Esophagus muscularis mucosa (tissue), 4 donors: ENCODE data around the gene SLC49A3. TPM values are rescaled to one million over a fixed set of nuclear protein-coding genes. Genes with fewer than 3 reads are reported as not detected.

Source experiments
- DNase-seq: peaks from one replicate; pipeline ENCODE4 v3.0.0-alpha.2; 2017; ENCODE audit errors: extremely low spot score
- H3K27ac ChIP-seq, 4 donors: fragments of 200-600 bp; sonication (generic); replicated peaks in 1 of 4; 1 replicate in 3 of 4; 2 replicates in 1 of 4; pipeline ENCODE4 v1.5.1; 2016 to 2019; ENCODE audit warnings: mild to moderate bottlenecking in 1 of 4
- H3K27me3 ChIP-seq, 4 donors: fragments of 200-600 bp; sonication (generic); one replicate each; pipeline versions ENCODE4 v1.5.1 to v1.6.0; 2016 to 2019
- H3K36me3 ChIP-seq, 4 donors: fragments of 200-600 bp; sonication (generic); one replicate each; pipeline ENCODE4 v1.5.1; 2016 to 2019
- H3K4me1 ChIP-seq, 4 donors: fragments of 200-600 bp; sonication (generic); one replicate each; pipeline ENCODE4 v1.5.1; 2016 to 2019
- H3K4me3 ChIP-seq, 4 donors: fragments of 200-600 bp; sonication (generic); 1 replicate in 2 of 4; 2 replicates in 2 of 4; pipeline ENCODE4 v1.5.1; 2016 to 2019; ENCODE audit warnings: mild to moderate bottlenecking in 4 of 4, moderate library complexity in 1 of 4
- H3K9me3 ChIP-seq, 4 donors: fragments of 200-600 bp; sonication (generic); 1 replicate in 3 of 4; 2 replicates in 1 of 4; pipeline ENCODE4 v1.5.1; 2016 to 2019
- EP300 ChIP-seq: sonication (generic); formaldehyde crosslinking; IDR thresholded peaks from one replicate; pipeline ENCODE4 v1.6.1; 2017; ENCODE audit warnings: antibody characterized with exemption
- POLR2A ChIP-seq: fragments of 450-650 bp; IDR thresholded peaks from one replicate; pipeline ENCODE4 v1.6.1; 2017; ENCODE audit warnings: antibody characterized with exemption, moderate library complexity, mild to moderate bottlenecking, low read depth
- POLR2AphosphoS5 ChIP-seq, 2 donors: sonication (generic); formaldehyde crosslinking; IDR thresholded peaks; one replicate each; pipeline ENCODE4 v1.6.1; 2017; ENCODE audit warnings: antibody characterized with exemption in 2 of 2
- WGBS: methylation state at CpG from one replicate; pipeline ENCODE4 v1.1.5; 2018; 5-methylcytosine and 5-hydroxymethylcytosine counted together
- intact Hi-C: fragments of 100-400 bp; cut with DNase I; formaldehyde crosslinking; loops from one replicate; pipeline ENCODE4 v1.15.1; 2023
- total RNA-seq, 4 donors: library from RNA; depleted of rRNA; stranded (reverse); fragments of >200 nt; gene quantifications; one replicate each; pipeline versions ENCODE4 v1.1.0 to v1.2.1, GENCODE V29; 2016
- TF ChIP-seq, protein P1 (sequence below), 3 experiments: fragments of 200-600 bp in 2 of 3; fragments of 450-650 bp in 1 of 3; sonication (generic) in 2 of 3; IDR thresholded peaks; one replicate each; pipeline ENCODE4 v1.5.1; 2017 to 2019; ENCODE audit warnings: antibody characterized with exemption in 3 of 3, mild to moderate bottlenecking in 2 of 3, moderate library complexity in 1 of 3

The SLC49A3 gene
- total RNA-seq, 4 donors from 2014 or later: 5.5 to 9.4 (median 7.6) TPM

DNA sequence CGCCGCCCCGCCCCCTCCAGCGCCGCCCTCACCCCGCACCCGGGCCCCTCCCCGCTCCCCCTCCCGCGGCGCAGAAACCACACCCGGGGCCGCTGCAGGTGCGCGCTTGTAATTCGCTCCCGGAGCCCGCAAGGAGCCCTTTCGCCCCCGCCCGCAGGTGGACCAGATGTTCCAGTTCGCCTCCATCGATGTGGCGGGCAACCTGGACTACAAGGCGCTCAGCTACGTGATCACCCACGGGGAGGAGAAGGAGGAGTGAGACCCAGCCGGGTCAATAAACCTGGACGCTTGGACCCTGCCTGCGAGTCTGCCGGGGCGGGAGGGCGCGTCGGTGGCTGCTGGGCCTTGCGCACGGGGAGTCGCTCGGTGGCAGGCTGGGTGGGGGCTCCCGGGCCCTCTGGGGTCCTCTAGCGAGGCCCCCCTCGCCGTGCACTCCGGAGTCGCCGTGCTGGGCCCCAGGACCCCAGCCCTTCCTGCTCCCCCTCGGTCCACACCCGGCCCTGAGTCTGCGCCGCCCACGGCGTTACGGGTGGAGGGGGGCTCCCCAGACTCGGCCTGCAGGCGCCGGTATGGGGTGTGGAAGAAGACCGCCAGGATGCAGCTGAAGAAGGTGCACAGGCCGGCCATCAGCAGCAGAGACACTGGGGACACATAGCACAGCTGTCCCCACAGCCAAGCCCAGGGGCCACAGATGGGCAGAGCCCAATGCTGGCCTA is 7.1 kb downstream of the SLC49A3 start:
- Histone ChIP-seq H3K4me3 (peak overlapping the region in 3 of 4 donors; percentile 2 to 76 (median 19)), H3K9me3 (no peaks in the 10 kb centered on the region), H3K27me3 (peaks cover 0 to 42% (median 0%) of the 10 kb centered on the region in 4 donors), H3K27ac (no peak overlapping the region), H3K4me1 (peaks cover 26 to 38% (median 31%) of the 10 kb centered on the region in 4 donors), H3K36me3 (peaks cover 0 to 11% (median 5%) of the 10 kb centered on the region in 4 donors)
- no peak for DNase-seq
- TF ChIP-seq POLR2AphosphoS5 (IDR thresholded peaks at IDR 0.05): no peak
- TF ChIP-seq, protein P1, sequence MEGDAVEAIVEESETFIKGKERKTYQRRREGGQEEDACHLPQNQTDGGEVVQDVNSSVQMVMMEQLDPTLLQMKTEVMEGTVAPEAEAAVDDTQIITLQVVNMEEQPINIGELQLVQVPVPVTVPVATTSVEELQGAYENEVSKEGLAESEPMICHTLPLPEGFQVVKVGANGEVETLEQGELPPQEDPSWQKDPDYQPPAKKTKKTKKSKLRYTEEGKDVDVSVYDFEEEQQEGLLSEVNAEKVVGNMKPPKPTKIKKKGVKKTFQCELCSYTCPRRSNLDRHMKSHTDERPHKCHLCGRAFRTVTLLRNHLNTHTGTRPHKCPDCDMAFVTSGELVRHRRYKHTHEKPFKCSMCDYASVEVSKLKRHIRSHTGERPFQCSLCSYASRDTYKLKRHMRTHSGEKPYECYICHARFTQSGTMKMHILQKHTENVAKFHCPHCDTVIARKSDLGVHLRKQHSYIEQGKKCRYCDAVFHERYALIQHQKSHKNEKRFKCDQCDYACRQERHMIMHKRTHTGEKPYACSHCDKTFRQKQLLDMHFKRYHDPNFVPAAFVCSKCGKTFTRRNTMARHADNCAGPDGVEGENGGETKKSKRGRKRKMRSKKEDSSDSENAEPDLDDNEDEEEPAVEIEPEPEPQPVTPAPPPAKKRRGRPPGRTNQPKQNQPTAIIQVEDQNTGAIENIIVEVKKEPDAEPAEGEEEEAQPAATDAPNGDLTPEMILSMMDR (IDR thresholded peaks at IDR 0.05): no peak
- no peak for TF ChIP-seq EP300
- no peak for TF ChIP-seq POLR2A
- 55% methylated on average over 16 of the region's 58 CpGs for WGBS
- intact Hi-C loops: no loop called here

DNA sequence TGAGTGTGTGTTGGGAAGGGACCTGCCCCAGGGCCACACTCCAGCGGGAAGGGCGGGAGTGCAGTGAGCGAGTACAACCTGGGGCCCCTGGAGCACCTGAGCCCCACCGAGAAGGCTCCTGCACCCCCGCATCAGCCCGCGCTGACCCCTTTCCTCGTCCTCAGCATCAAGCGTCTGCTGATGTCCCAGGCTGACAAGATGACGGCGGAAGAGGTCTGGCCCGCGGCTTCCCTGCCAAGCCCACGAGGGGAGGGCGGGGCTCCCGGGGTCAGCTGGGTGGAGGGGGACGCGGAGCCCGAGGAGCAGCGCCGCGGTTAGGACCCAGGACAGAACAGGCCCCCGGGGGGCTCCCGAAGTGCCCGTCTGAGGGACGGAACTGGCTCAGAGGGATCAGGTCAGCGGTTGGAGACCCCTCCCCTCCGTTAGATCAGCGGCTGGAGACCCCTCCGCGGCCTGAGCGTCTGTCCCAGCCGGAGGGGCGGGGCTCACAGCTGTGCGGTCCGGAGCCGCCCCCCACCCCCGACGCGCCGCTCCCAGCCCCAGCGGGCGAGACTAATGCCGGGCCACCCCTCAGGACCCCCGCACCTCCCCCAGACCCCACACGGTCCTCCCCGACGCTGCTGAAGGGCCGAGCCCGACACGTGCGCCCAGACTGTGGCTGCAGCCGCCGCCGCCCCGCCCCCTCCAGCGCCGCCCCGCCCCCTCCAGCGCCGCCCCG is 7.9 kb downstream of the SLC49A3 start:
- Histone ChIP-seq H3K4me1 (peaks cover 22 to 37% (median 27%) of the 10 kb centered on the region in 4 donors), H3K4me3 (peak overlapping the region; percentile 54 to 76 (median 55)), H3K27me3 (peaks cover 0 to 42% (median 0%) of the 10 kb centered on the region in 4 donors), H3K27ac (peak overlapping the region in 2 of 4 donors; percentile 27 to 61), H3K36me3 (peaks cover 0 to 6% (median 5%) of the 10 kb centered on the region in 4 donors), H3K9me3 (no peaks in the 10 kb centered on the region)
- WGBS: 4% methylated on average over 18 of the region's 62 CpGs
- intact Hi-C loops: no loop called here
- peak; percentile 7 to 16 for TF ChIP-seq POLR2AphosphoS5 (IDR thresholded peaks at IDR 0.05)
- TF ChIP-seq, protein P1 (IDR thresholded peaks at IDR 0.05): no peak
- DNase-seq: no peak

DNA sequence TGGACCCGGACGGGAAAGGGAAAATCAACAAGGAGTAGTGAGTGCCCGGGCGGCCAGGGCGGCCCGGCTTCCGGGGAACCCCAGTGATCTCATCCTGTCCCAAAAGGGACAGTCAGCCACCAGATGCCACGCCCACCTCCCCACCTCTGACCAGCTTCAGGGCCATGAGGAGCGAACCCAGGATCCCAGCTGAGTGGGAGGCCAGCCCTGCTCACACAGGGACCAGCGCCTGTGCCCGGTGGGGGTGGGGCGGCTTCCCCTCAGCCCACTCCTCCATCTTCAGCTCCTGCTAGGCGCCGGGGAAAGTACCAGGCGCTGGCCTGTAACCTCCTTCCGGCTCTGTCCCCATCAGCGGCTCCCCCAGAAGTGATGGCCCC is 8.4 kb downstream of the SLC49A3 start:
- intact Hi-C loops: no loop called here
- no peak for DNase-seq

DNA sequence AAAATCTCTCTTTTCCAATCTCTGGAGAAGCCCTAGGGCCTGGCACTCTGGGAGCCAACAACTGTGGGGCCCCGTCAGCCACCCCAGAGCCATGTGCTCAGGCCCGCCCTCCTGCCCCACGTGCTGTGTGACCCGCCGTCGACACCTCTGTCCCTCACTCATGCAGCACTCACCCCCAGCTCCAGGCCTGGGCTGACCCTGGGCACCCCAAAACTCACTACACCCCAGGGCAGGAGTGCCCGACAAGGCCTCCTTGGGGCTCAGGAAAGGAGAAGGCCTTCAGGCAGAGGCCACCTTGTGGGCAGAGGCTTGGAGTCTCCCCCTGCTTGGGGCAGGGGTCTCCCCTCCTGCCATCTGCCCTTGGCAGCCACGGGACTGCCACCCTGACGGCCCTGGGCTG is 8.9 kb downstream of the SLC49A3 start:
- Histone ChIP-seq H3K27me3 (peaks cover 0 to 42% (median 0%) of the 10 kb centered on the region in 4 donors), H3K36me3 (no peaks in the 10 kb centered on the region), H3K9me3 (no peaks in the 10 kb centered on the region), H3K4me3 (no peak overlapping the region), H3K27ac (peak overlapping the region in 1 of 4 donors; percentile 61), H3K4me1 (peaks cover 28 to 47% (median 35%) of the 10 kb centered on the region in 4 donors)
- intact Hi-C loops: no loop called here
- TF ChIP-seq POLR2AphosphoS5 (IDR thresholded peaks at IDR 0.05) (no peak), POLR2A (no peak)
- TF ChIP-seq, protein P1 (IDR thresholded peaks at IDR 0.05): no peak
- no peak for DNase-seq
- WGBS: 89% methylated on average over 9 of the region's 9 CpGs

More for the DNA sequence above, 8.4 kb downstream of the SLC49A3 start:
- peak overlapping the region; percentile 54 to 76 (median 55) for H3K4me3 ChIP-seq
- no peak for TF ChIP-seq POLR2AphosphoS5 (IDR thresholded peaks at IDR 0.05)
- no peak for TF ChIP-seq EP300
- TF ChIP-seq POLR2A: no peak
- TF ChIP-seq, protein P1 (IDR thresholded peaks at IDR 0.05): no peak
- H3K36me3 ChIP-seq: peaks cover 0 to 1% (median 0%) of the 10 kb centered on the region in 4 donors
- peak overlapping the region in 2 of 4 donors; percentile 27 to 61 for H3K27ac ChIP-seq
- H3K4me1 ChIP-seq: peaks cover 23 to 43% (median 31%) of the 10 kb centered on the region in 4 donors
- peaks cover 0 to 42% (median 0%) of the 10 kb centered on the region in 4 donors for H3K27me3 ChIP-seq
- H3K9me3 ChIP-seq: no peaks in the 10 kb centered on the region
- WGBS: 57% methylated on average over 9 of the region's 17 CpGs
